Measurements from ENCODE around the gene RHOD. TPM values are rescaled to one million over a fixed set of nuclear protein-coding genes. Genes with fewer than 3 reads are reported as not detected.

The RHOD gene
- polyA plus RNA-seq, 1 donor (not counting 4 experiments of a cell fraction or from before 2014, with no cell fraction given) = 119 TPM

DNA sequence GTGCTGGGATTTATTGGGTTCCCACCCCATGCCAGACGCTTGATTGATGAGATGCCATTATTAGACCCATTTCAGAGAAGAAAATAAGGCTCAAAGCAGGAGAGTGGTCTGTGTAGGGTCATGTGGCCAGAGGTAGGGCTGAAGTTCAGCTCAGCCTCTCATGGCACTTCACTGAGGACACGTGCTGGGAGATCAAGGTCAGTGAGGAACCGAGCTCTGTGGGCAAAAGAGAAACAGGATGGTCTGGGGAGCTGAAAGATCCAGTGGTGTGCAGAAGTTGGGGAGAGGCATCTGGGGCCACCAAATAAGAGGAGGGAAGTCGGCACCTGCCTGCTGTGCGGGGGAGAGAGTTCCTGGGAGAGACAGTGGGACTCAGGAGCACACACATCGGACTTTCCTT, 19.6 kb downstream of the RHOD start:
- no peak for FAIRE-seq
- dilution Hi-C loops (cut with MboI; ENCODE audit: extremely low pct_ligation_motif_present, low sequenced_read_pairs) = no loop called here
- TF ChIP-seq EZH2 (IDR thresholded peaks at IDR 0.05; ENCODE audit: low read length) = no peak
- TF ChIP-seq, protein P1, sequence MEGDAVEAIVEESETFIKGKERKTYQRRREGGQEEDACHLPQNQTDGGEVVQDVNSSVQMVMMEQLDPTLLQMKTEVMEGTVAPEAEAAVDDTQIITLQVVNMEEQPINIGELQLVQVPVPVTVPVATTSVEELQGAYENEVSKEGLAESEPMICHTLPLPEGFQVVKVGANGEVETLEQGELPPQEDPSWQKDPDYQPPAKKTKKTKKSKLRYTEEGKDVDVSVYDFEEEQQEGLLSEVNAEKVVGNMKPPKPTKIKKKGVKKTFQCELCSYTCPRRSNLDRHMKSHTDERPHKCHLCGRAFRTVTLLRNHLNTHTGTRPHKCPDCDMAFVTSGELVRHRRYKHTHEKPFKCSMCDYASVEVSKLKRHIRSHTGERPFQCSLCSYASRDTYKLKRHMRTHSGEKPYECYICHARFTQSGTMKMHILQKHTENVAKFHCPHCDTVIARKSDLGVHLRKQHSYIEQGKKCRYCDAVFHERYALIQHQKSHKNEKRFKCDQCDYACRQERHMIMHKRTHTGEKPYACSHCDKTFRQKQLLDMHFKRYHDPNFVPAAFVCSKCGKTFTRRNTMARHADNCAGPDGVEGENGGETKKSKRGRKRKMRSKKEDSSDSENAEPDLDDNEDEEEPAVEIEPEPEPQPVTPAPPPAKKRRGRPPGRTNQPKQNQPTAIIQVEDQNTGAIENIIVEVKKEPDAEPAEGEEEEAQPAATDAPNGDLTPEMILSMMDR (optimal IDR thresholded peaks at IDR 0.05 in 1 of 3, IDR thresholded peaks at IDR 0.05 in 1 of 3, conservative IDR thresholded peaks at IDR 0.05 in 1 of 3; ENCODE audit: extremely low read depth in 1 of 3, insufficient read depth in 2 of 3, low read length in 3 of 3) = no peak
- H3K27me3 ChIP-seq (ENCODE audit: control insufficient read depth, extremely low read depth, insufficient read depth, low read length) = no peaks in the 10 kb centered on the region
- no peak overlapping the region for H3K4me3 ChIP-seq (ENCODE audit: control insufficient read depth in 2 of 3, extremely low read depth in 1 of 3, insufficient read depth in 2 of 3, low read depth in 1 of 3, low read length in 3 of 3)
- no peak overlapping the region for H3K9ac ChIP-seq (ENCODE audit: control insufficient read depth, extremely low read depth, insufficient read depth, low read length)
- peaks cover 20% of the 10 kb centered on the region for H3K4me1 ChIP-seq (ENCODE audit: control insufficient read depth, extremely low read depth, insufficient read depth, low read length)
- H3K4me2 ChIP-seq (ENCODE audit: control insufficient read depth, extremely low read depth, insufficient read depth, low read depth, low read length) = no peak overlapping the region
- no peaks in the 10 kb centered on the region for H4K20me1 ChIP-seq (ENCODE audit: control insufficient read depth, extremely low read depth, insufficient read depth, low read length)
- no peak overlapping the region for H3K27ac ChIP-seq (ENCODE audit: control insufficient read depth, insufficient read depth, low read length)
- no peak overlapping the region for H2AFZ ChIP-seq (ENCODE audit: control insufficient read depth, low read length)
- DNase-seq (ENCODE audit: low read depth, low spot score) = no peak
- peaks cover 4 to 8% of the 10 kb centered on the region in 2 experiments for H3K36me3 ChIP-seq (ENCODE audit: control insufficient read depth in 2 of 2, extremely low read depth in 1 of 2, insufficient read depth in 2 of 2, low read length in 2 of 2)
- no peaks in the 10 kb centered on the region for H3K79me2 ChIP-seq (ENCODE audit: control insufficient read depth, insufficient read depth, low read length)
- no peaks in the 10 kb centered on the region for H3K9me1 ChIP-seq (ENCODE audit: control insufficient read depth, extremely low read depth, insufficient read depth, low read length)
- H3K9me3 ChIP-seq (ENCODE audit: control insufficient read depth, low read depth, low read length) = no peaks in the 10 kb centered on the region

DNA sequence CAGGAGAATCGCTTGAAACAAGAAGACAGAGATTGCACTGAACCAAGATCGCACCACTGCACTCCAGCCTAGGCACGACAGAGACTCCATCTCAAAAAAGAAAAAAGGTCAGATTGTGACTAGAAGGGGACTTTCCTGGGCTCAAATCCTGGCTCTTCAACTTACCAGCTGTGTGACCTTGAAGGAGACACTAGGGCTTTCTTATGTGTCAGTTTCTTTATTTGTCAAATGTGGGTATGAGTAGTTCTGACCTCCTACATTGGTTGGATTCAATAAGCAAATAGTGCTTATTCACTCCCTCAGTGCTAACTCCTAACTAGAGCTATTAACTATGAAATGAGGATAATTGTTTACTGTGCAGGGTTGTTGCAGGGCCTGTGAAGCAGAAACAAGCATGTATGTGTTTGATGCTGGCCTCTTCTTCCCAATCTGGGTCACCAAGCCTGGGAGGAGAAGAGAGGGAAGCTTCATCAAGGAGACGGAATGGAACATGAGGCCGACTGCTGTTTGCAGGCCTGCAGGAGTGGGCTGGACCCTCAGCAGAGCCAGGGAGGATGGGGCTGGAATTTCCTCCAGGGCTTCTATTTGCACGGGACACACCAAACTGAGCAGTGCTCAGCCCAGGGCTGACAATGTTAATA, 22.5 kb downstream of the RHOD start:
- H3K4me3 ChIP-seq (ENCODE audit: control insufficient read depth in 2 of 3, extremely low read depth in 1 of 3, insufficient read depth in 2 of 3, low read depth in 1 of 3, low read length in 3 of 3) = no peak overlapping the region
- no peaks in the 10 kb centered on the region for H3K27me3 ChIP-seq (ENCODE audit: control insufficient read depth, extremely low read depth, insufficient read depth, low read length)
- peak overlapping the region; percentile 67 for H3K27ac ChIP-seq (ENCODE audit: control insufficient read depth, insufficient read depth, low read length)
- no peaks in the 10 kb centered on the region for H4K20me1 ChIP-seq (ENCODE audit: control insufficient read depth, extremely low read depth, insufficient read depth, low read length)
- DNase-seq (ENCODE audit: low read depth, low spot score) (no peak), FAIRE-seq (no peak)
- H3K9ac ChIP-seq (ENCODE audit: control insufficient read depth, extremely low read depth, insufficient read depth, low read length) = no peak overlapping the region
- no peaks in the 10 kb centered on the region for H3K36me3 ChIP-seq (ENCODE audit: control insufficient read depth in 2 of 2, extremely low read depth in 1 of 2, insufficient read depth in 2 of 2, low read length in 2 of 2)
- dilution Hi-C loops (cut with MboI; ENCODE audit: extremely low pct_ligation_motif_present, low sequenced_read_pairs) = no loop called here
- H3K4me1 ChIP-seq (ENCODE audit: control insufficient read depth, extremely low read depth, insufficient read depth, low read length) = peaks cover 29% of the 10 kb centered on the region
- no peaks in the 10 kb centered on the region for H3K79me2 ChIP-seq (ENCODE audit: control insufficient read depth, insufficient read depth, low read length)
- no peak overlapping the region for H2AFZ ChIP-seq (ENCODE audit: control insufficient read depth, low read length)
- no peaks in the 10 kb centered on the region for H3K9me3 ChIP-seq (ENCODE audit: control insufficient read depth, low read depth, low read length)
- H3K9me1 ChIP-seq (ENCODE audit: control insufficient read depth, extremely low read depth, insufficient read depth, low read length) = no peaks in the 10 kb centered on the region
- TF ChIP-seq, protein P1 (optimal IDR thresholded peaks at IDR 0.05 in 1 of 3, IDR thresholded peaks at IDR 0.05 in 1 of 3, conservative IDR thresholded peaks at IDR 0.05 in 1 of 3; ENCODE audit: extremely low read depth in 1 of 3, insufficient read depth in 2 of 3, low read length in 3 of 3) = no peak
- TF ChIP-seq EZH2 (IDR thresholded peaks at IDR 0.05; ENCODE audit: low read length) = no peak
- no peak overlapping the region for H3K4me2 ChIP-seq (ENCODE audit: control insufficient read depth, extremely low read depth, insufficient read depth, low read depth, low read length)

All from keratinocyte (primary cell).